Retinal pigment epithelial cell (primary cell): ENCODE measurements around the gene DAPK1.

Source experiments
- DNase-seq: peaks from one replicate; pipeline ENCODE4 v3.0.0-alpha.2; 2010; ENCODE audit warnings: low read depth
- H3K4me3 ChIP-seq: 2 replicates; pipeline ENCODE4 v1.5.1; 2011; ENCODE audit warnings: mild to moderate bottlenecking, low read length, control low read depth, moderate library complexity
- TF ChIP-seq, protein P1 (sequence below): conservative IDR thresholded peaks from 2 replicates; pipeline ENCODE4 v1.5.1; 2011; ENCODE audit warnings: low read depth, low read length, control low read depth, inconsistent platforms

Gene DAPK1

DNA sequence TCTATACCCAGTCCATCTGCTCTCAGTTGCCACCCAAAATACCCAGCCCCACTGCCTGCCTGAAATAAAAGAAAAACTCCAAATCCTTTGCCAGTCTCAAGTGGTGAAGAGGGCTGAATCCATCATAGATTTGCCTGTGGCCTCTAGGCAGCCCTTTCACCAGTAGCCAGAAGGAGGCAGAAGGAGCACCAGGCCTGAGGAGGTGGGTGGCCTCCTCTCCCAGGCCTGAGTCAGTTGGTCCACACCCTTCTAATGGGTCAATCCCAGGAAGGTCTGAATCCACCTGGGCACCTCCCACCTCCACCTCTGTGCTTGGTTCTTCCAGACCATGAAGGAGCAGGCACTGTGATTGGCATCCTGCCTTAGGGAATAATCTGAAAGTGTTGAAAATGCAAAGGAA, 97.0 kb downstream of the DAPK1 start:
- H3K4me3 ChIP-seq = no peak overlapping the region
- TF ChIP-seq, protein P1, sequence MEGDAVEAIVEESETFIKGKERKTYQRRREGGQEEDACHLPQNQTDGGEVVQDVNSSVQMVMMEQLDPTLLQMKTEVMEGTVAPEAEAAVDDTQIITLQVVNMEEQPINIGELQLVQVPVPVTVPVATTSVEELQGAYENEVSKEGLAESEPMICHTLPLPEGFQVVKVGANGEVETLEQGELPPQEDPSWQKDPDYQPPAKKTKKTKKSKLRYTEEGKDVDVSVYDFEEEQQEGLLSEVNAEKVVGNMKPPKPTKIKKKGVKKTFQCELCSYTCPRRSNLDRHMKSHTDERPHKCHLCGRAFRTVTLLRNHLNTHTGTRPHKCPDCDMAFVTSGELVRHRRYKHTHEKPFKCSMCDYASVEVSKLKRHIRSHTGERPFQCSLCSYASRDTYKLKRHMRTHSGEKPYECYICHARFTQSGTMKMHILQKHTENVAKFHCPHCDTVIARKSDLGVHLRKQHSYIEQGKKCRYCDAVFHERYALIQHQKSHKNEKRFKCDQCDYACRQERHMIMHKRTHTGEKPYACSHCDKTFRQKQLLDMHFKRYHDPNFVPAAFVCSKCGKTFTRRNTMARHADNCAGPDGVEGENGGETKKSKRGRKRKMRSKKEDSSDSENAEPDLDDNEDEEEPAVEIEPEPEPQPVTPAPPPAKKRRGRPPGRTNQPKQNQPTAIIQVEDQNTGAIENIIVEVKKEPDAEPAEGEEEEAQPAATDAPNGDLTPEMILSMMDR = no peak
- no peak for DNase-seq

DNA sequence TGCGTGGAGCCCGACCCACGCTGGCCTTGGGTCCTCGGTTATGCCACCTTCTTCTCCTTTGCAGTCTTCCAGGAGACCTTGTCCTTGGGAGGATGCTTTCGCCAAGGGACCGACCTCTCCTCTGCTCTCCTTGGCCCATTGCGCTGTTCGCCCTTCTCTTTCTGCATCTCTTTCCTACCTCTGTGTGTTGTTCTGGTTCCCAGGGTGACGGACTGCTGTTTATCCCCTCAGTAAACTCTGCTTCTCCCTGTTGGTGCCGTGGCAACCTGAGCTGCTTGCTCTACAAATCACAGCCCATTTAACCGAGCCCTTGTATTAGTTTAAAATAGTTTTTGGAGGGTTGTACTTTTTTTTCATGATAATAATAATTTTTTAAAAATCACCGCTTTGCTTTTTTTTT, 97.9 kb downstream of the DAPK1 start:
- TF ChIP-seq, protein P1 = no peak
- no peak for DNase-seq
- no peak overlapping the region for H3K4me3 ChIP-seq

DNA sequence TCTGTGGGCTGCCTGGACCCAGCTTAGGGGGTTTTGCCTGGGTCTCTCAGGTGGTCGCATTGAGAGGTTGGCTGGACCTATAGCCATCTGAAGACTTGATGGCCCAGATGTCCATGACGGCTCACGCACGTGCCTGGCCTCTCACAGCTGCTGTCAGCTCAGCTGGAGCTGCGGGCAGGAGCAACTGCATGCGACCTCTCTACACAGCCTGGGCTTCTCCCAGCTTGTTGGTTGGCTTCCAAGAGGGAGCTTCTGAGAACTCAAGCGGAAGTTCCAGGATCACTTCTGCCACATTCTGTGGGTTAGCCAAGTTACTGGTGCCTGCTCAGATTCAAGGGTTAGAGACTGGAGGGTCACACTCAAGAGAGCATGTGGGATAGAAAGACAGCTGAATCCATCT, 99.2 kb downstream of the DAPK1 start:
- DNase-seq = no peak
- TF ChIP-seq, protein P1 = no peak
- no peak overlapping the region for H3K4me3 ChIP-seq

DNA sequence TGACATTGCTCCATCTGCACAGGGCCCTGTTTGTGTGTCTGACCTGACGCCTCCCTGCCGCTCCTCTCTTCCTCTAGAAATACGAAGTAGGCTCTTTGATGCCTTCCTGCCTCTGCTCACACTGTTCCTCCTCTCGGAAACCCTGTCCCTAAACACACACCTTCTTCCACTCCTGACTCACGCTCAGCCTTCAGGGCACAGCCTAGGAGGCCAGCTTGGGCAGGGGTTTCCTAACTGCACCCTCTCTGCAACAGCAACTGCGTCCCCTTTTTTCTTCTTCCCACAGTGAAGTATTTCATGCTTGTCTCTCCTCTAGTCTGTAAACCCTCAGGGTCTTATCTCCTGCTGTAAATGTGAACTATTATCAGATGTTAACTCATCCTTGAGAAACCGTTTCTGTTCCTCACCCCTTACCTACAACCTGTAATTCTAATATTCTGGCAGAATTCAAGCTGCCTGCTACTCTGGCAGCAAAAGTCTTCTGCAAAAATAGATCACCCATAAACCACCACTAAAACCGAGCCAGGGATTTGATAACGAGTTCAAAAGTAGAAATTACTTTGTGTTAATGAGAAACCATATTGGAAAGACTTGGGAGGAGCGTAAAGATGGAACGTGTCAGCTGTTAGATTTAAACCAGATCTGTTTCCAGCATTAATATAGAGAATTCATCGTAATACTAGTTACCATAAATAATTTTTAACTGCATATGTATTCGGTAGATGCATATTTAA, 100.2 kb downstream of the DAPK1 start:
- no peak for DNase-seq
- H3K4me3 ChIP-seq = no peak overlapping the region
- TF ChIP-seq, protein P1 = no peak

DNA sequence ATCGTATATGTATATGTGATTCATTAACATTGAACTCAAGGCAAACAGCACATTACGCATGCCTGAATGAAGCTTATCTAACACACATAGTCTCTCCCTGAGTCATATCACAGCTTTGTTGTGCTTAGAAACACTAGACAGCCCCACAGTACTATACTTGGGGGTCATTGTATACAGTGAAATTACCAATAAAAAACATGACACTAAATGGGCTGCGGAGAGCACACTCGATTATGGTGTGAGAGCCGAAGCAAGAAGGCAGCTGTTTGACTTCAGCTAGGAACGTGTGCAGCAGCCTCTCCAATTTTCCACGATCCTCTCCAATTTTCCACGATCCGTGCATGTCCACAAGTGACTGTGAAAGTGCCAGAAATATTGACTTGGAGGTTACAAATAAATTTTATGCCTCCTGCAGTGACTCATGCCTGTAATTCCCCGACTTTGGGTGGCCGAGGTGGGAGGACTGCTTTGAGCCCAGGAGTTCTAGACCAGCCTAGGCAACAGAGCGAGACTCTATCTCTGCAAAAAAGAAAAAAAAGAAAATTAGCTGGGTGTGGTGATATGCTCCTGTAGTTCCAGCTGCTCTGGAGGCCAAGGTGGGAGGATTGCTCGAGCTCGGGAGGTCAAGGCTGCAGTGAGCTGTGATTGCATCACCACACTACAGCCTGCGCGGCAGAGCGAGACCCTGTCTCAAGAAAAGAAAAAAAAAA, 102.4 kb downstream of the DAPK1 start:
- H3K4me3 ChIP-seq = no peak overlapping the region
- TF ChIP-seq, protein P1 = no peak
- peak; percentile 87 for DNase-seq

DNA sequence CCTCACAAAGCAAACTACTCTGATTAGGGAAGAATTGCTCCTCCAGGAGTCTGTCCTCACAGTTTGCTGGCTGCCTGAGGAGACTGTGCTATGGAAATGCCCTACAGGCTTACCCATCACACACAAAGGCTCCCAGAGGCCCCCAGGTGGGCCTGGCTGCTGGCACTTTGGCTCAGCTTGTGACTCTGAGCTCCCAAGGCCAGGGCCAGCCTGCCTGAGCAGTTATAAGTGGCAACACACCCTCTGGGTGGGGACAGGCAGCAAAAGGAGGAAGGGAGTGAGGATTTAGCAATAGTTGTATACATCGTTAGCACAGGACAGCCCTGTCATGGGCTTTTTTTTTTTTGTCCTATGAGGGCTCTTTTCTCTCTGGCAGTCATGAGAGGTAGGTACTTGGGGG, 103.5 kb downstream of the DAPK1 start:
- H3K4me3 ChIP-seq = no peak overlapping the region
- TF ChIP-seq, protein P1 = no peak
- DNase-seq = no peak

DNA sequence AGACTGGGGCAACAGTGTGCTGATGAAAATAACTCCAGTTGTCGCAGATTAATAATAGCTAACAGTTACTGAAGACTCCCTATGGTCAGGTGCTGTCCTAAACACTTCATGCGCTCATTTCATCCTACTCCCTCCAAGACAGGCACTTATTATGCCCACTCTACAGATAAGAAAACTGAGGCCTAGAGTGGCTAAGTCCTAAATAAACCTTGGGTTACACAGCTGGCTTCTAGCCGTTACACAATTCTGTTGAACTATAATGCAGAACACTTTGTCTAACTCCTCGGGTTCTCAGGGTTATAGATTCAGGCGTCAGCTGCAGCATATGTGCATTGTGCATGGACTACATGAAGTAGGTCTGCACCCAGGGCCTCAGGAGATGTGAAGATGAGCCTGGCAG, 103.9 kb downstream of the DAPK1 start:
- H3K4me3 ChIP-seq = no peak overlapping the region
- TF ChIP-seq, protein P1 = no peak
- no peak for DNase-seq
